OCI-LY7 (cell line): ENCODE data around the gene SMIM26.

Experiments used
- EZH2phosphoT487 ChIP-seq: fragments of 200-600 bp; sonication (generic); IDR thresholded peaks from 2 replicates; pipeline ENCODE4 v1.6.1; 2018; ENCODE audit warnings: low read depth, borderline replicate concordance, mild to moderate bottlenecking, mixed run types, antibody characterized with exemption, low read length, moderate library complexity, mixed read lengths
- TF ChIP-seq, protein P1 (sequence below): fragments of 200-600 bp; sonication (generic); conservative IDR thresholded peaks from 2 replicates; pipeline ENCODE4 v1.5.1; 2014; ENCODE audit warnings: mild to moderate bottlenecking, antibody characterized with exemption, low read length, moderate library complexity, mixed read lengths

DNA sequence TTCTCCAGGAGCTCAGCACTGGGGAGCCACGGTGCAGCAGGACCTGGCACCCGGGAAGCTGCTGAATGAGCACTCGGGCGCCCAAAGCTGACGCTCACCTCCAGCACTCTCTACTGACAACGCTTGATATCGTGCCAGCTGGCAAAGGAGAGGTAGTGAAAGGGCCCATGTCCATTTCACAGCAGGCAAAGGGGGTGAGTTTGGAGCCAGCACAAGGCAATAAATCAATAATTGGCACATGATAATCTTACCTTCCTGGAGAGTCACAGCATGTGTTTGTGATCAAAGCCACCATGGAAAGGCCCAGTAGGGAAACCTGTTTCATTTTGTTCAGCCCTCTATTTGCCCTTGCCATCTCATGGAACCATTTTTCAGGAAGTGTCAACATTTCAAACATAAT lies 23.3 kb upstream of the SMIM26 start:
- no peak for TF ChIP-seq EZH2phosphoT487
- TF ChIP-seq, protein P1, sequence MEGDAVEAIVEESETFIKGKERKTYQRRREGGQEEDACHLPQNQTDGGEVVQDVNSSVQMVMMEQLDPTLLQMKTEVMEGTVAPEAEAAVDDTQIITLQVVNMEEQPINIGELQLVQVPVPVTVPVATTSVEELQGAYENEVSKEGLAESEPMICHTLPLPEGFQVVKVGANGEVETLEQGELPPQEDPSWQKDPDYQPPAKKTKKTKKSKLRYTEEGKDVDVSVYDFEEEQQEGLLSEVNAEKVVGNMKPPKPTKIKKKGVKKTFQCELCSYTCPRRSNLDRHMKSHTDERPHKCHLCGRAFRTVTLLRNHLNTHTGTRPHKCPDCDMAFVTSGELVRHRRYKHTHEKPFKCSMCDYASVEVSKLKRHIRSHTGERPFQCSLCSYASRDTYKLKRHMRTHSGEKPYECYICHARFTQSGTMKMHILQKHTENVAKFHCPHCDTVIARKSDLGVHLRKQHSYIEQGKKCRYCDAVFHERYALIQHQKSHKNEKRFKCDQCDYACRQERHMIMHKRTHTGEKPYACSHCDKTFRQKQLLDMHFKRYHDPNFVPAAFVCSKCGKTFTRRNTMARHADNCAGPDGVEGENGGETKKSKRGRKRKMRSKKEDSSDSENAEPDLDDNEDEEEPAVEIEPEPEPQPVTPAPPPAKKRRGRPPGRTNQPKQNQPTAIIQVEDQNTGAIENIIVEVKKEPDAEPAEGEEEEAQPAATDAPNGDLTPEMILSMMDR = no peak
